Loucy (cell line): ENCODE results near the gene TANGO2.

Source experiments
- H2AFZ ChIP-seq: fragments of 200-600 bp; sonication (generic); 2 replicates; pipeline ENCODE4 v1.6.0; 2016; ENCODE audit warnings: antibody characterized with exemption, mild to moderate bottlenecking, low read length, moderate library complexity
- H3F3A ChIP-seq: fragments of 200-600 bp; 2 replicates; pipeline ENCODE4 v1.6.0; 2016; ENCODE audit warnings: antibody characterized with exemption, low read depth, mild to moderate bottlenecking
- H3K27me3 ChIP-seq: fragments of 200-600 bp; sonication (generic); 2 replicates; pipeline ENCODE4 v1.6.1; 2014; ENCODE audit warnings: low read length, mild to moderate bottlenecking; ENCODE audit not compliant: insufficient read depth, poor library complexity, severe bottlenecking
- H3K36me3 ChIP-seq: fragments of 200-600 bp; sonication (generic); 2 replicates; pipeline ENCODE4 v1.6.1; 2016; ENCODE audit warnings: low read length; ENCODE audit not compliant: insufficient read depth
- H3K4me1 ChIP-seq: fragments of 200-600 bp; sonication (generic); 2 replicates; pipeline ENCODE4 v1.5.1; 2014; ENCODE audit warnings: low read length, mild to moderate bottlenecking; ENCODE audit not compliant: insufficient read depth, poor library complexity, severe bottlenecking
- H3K4me2 ChIP-seq: fragments of 200-600 bp; sonication (generic); 2 replicates; pipeline ENCODE4 v1.6.0; 2014; ENCODE audit warnings: antibody characterized with exemption, low read length, low read depth, mild to moderate bottlenecking; ENCODE audit not compliant: poor library complexity, severe bottlenecking
- H3K4me3 ChIP-seq: fragments of 200-600 bp; sonication (generic); 2 replicates; pipeline ENCODE4 v1.5.1; 2014; ENCODE audit warnings: low read length, mild to moderate bottlenecking, mixed read lengths; ENCODE audit not compliant: poor library complexity, severe bottlenecking
- H3K79me2 ChIP-seq: fragments of 200-600 bp; sonication (generic); 2 replicates; pipeline ENCODE4 v1.6.1; 2014; ENCODE audit warnings: low read length; ENCODE audit not compliant: insufficient read depth
- H3K9ac ChIP-seq: fragments of 200-600 bp; sonication (generic); 2 replicates; pipeline ENCODE4 v1.6.0; 2014; ENCODE audit warnings: mild to moderate bottlenecking, low read depth, low read length, moderate library complexity; ENCODE audit not compliant: poor library complexity, severe bottlenecking
- H3K9me2 ChIP-seq: fragments of 200-600 bp; sonication (generic); replicated peaks from 2 replicates; pipeline ENCODE4 v1.6.1; 2016; ENCODE audit warnings: low read depth, low read length, mixed read lengths
- H3K9me3 ChIP-seq: fragments of 200-600 bp; sonication (generic); 2 replicates; pipeline ENCODE4 v1.6.1; 2014; ENCODE audit warnings: mild to moderate bottlenecking, antibody characterized with exemption, low read length, low read depth; ENCODE audit not compliant: insufficient read depth
- H4K20me1 ChIP-seq: fragments of 200-600 bp; sonication (generic); 2 replicates; pipeline ENCODE4 v1.6.0; 2014; ENCODE audit warnings: antibody characterized with exemption, low read length, mild to moderate bottlenecking; ENCODE audit not compliant: insufficient read depth, poor library complexity, severe bottlenecking
- EZH2phosphoT487 ChIP-seq: fragments of 200-600 bp; IDR thresholded peaks from 2 replicates; pipeline ENCODE4 v1.6.1; 2018; ENCODE audit warnings: antibody characterized with exemption, mild to moderate bottlenecking, moderate library complexity, borderline replicate concordance
- TF ChIP-seq, protein P1 (sequence below): fragments of 200-600 bp; sonication (generic); conservative IDR thresholded peaks from 2 replicates; pipeline ENCODE4 v1.5.1; 2014; ENCODE audit warnings: mild to moderate bottlenecking, antibody characterized with exemption, low read length

The TANGO2 gene

GRCh38 chr22:20055144-20055543, 34.2 kb downstream of the TANGO2 start:
- H3K9ac ChIP-seq, result no peak overlapping the region
- H3K9me3 ChIP-seq, result no peaks in the 10 kb centered on the region
- H3K79me2 ChIP-seq, result no peaks in the 10 kb centered on the region

DNA sequence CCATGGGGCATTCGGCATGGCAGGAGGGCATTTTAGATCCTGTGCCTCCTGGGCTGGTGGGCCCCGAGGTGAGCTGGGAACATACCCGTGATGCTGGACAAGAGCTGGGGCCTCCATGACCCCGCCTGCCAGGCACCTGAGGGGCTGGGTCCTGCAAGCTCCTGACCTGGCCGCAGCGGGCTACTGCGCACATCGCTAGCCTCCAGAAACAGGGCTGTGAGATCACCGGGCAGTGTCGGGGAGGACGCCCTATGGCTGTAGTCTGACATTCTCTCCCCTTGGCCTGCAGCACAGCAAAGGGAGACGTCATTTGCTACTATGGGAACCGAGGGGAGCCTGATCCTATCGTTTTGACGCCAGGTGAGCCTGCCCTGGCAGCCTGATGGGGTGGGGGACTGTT, 34.7 kb downstream of the TANGO2 start:
- Histone ChIP-seq H3K36me3 (peaks cover 15% of the 10 kb centered on the region; the same call in 1 of the 2 replicates), H3K27me3 (no peaks in the 10 kb centered on the region), H4K20me1 (no peaks in the 10 kb centered on the region), H3K4me2 (no peak overlapping the region), H3K4me3 (no peak overlapping the region), H3K4me1 (no peaks in the 10 kb centered on the region), H3K9me2 (no peaks in the 10 kb centered on the region), H3F3A (no peaks in the 10 kb centered on the region), H3K79me2 (no peaks in the 10 kb centered on the region), H2AFZ (no peak overlapping the region), H3K9me3 (no peaks in the 10 kb centered on the region), H3K9ac (no peak overlapping the region)
- TF ChIP-seq EZH2phosphoT487, result no peak
- TF ChIP-seq, protein P1, sequence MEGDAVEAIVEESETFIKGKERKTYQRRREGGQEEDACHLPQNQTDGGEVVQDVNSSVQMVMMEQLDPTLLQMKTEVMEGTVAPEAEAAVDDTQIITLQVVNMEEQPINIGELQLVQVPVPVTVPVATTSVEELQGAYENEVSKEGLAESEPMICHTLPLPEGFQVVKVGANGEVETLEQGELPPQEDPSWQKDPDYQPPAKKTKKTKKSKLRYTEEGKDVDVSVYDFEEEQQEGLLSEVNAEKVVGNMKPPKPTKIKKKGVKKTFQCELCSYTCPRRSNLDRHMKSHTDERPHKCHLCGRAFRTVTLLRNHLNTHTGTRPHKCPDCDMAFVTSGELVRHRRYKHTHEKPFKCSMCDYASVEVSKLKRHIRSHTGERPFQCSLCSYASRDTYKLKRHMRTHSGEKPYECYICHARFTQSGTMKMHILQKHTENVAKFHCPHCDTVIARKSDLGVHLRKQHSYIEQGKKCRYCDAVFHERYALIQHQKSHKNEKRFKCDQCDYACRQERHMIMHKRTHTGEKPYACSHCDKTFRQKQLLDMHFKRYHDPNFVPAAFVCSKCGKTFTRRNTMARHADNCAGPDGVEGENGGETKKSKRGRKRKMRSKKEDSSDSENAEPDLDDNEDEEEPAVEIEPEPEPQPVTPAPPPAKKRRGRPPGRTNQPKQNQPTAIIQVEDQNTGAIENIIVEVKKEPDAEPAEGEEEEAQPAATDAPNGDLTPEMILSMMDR, result no peak

More at GRCh38 chr22:20055144-20055543, 34.2 kb downstream of the TANGO2 start:
- H3K36me3 ChIP-seq, result peaks cover 15% of the 10 kb centered on the region; the same call in 1 of the 2 replicates
- H3K4me3 ChIP-seq, result no peak overlapping the region
- H3F3A ChIP-seq, result no peaks in the 10 kb centered on the region
- TF ChIP-seq, protein P1, result no peak
- no peak for TF ChIP-seq EZH2phosphoT487
- H3K4me2 ChIP-seq, result no peak overlapping the region
- H3K27me3 ChIP-seq, result no peaks in the 10 kb centered on the region
- no peak overlapping the region for H2AFZ ChIP-seq
- no peaks in the 10 kb centered on the region for H3K9me2 ChIP-seq
- H3K4me1 ChIP-seq, result no peaks in the 10 kb centered on the region
- H4K20me1 ChIP-seq, result no peaks in the 10 kb centered on the region

DNA sequence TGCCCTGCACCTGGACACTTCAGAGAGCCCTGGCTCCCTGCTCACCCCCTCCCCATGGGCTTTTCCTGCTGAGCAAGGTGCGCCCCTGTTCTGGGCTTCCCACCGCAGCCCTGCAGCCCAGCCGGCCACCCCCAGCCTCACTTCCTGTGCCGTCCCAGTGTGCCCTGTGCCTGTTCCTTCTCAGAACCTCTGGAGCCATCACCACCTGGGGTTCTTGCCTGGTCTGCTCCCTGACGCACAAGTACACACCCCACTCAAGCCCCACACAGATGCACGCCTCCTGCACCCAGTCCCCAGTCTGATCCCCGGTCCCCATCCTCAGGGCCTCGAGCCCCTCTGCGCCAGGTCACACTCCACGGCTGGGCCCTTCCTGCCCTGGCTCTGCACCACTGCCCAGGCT, 35.3 kb downstream of the TANGO2 start:
- H3K4me1 ChIP-seq, result no peaks in the 10 kb centered on the region
- H4K20me1 ChIP-seq, result no peaks in the 10 kb centered on the region
- peaks cover 15% of the 10 kb centered on the region; the same call in 1 of the 2 replicates for H3K36me3 ChIP-seq
- H3K9me2 ChIP-seq, result no peaks in the 10 kb centered on the region
- H3K9ac ChIP-seq, result no peak overlapping the region
- TF ChIP-seq, protein P1, result no peak
- TF ChIP-seq EZH2phosphoT487, result no peak
- H3F3A ChIP-seq, result no peaks in the 10 kb centered on the region
- no peaks in the 10 kb centered on the region for H3K79me2 ChIP-seq
- H3K27me3 ChIP-seq, result no peaks in the 10 kb centered on the region
- no peak overlapping the region for H2AFZ ChIP-seq
- H3K4me3 ChIP-seq, result no peak overlapping the region
- no peak overlapping the region for H3K4me2 ChIP-seq
- H3K9me3 ChIP-seq, result no peaks in the 10 kb centered on the region
